H9 (cell line): ENCODE results near the gene MGAT4B. TPM values are rescaled to one million over a fixed set of nuclear protein-coding genes. Genes with fewer than 3 reads are reported as not detected.

ENCODE experiments used
- DNase-seq: peaks from one replicate; pipeline ENCODE4 v3.0.0-alpha.2; 2017
- H2AFZ ChIP-seq: one replicate; pipeline ENCODE4 v1.6.1; 2013; ENCODE audit warnings: mild to moderate bottlenecking, low read length, control low read depth, moderate library complexity
- H2AK5ac ChIP-seq: 2 replicates; pipeline ENCODE4 v1.6.1; 2013; ENCODE audit warnings: low read length, control low read depth, mixed read lengths; ENCODE audit not compliant: insufficient read length
- H2BK120ac ChIP-seq: one replicate; pipeline ENCODE4 v1.6.1; 2013; ENCODE audit warnings: low read depth, mild to moderate bottlenecking, low read length, control low read depth, inconsistent platforms; ENCODE audit not compliant: poor library complexity, severe bottlenecking
- H2BK12ac ChIP-seq: 2 replicates; pipeline ENCODE4 v1.6.1; 2013; ENCODE audit warnings: low read length, control low read depth, mixed read lengths, low read depth; ENCODE audit not compliant: insufficient read length
- H2BK15ac ChIP-seq: 2 replicates; pipeline ENCODE4 v1.6.1; 2013; ENCODE audit warnings: low read depth, low read length, control low read depth
- H2BK20ac ChIP-seq: one replicate; pipeline ENCODE4 v1.6.1; 2013; ENCODE audit warnings: low read depth, mild to moderate bottlenecking, low read length, control low read depth, inconsistent platforms; ENCODE audit not compliant: poor library complexity, severe bottlenecking
- H2BK5ac ChIP-seq: 2 replicates; pipeline ENCODE4 v1.6.1; 2013; ENCODE audit warnings: low read length, control low read depth, mixed read lengths; ENCODE audit not compliant: insufficient read length
- H3K14ac ChIP-seq: 2 replicates; pipeline ENCODE4 v1.6.1; 2013; ENCODE audit warnings: low read length, control low read depth; ENCODE audit not compliant: insufficient read depth
- H3K18ac ChIP-seq: 2 replicates; pipeline ENCODE4 v1.6.1; 2013; ENCODE audit warnings: low read depth, mild to moderate bottlenecking, mixed read lengths, low read length, control low read depth; ENCODE audit not compliant: insufficient read length
- H3K23ac ChIP-seq: 2 replicates; pipeline ENCODE4 v1.6.1; 2013; ENCODE audit warnings: low read length, control low read depth, mixed read lengths, low read depth; ENCODE audit not compliant: insufficient read length
- H3K23me2 ChIP-seq: 2 replicates; pipeline ENCODE4 v1.6.1; 2013; ENCODE audit warnings: low read depth, mild to moderate bottlenecking, mixed read lengths, low read length, control low read depth; ENCODE audit not compliant: insufficient read length, poor library complexity, severe bottlenecking
- H3K27ac ChIP-seq: 2 replicates; pipeline ENCODE4 v1.5.1; 2013; ENCODE audit warnings: low read length, control low read depth, mixed read lengths, low read depth; ENCODE audit not compliant: insufficient read length
- H3K27me3 ChIP-seq: 2 replicates; pipeline ENCODE4 v1.6.1; 2013; ENCODE audit warnings: low read length, control low read depth, inconsistent platforms; ENCODE audit not compliant: insufficient read depth
- H3K4ac ChIP-seq: 2 replicates; pipeline ENCODE4 v1.6.1; 2013; ENCODE audit warnings: low read depth, mild to moderate bottlenecking, control low read depth, inconsistent platforms, low read length, moderate library complexity
- H3K4me1 ChIP-seq: 2 replicates; pipeline ENCODE4 v1.6.1; 2013; ENCODE audit warnings: low read length, control low read depth, inconsistent platforms; ENCODE audit not compliant: insufficient read depth
- H3K4me2 ChIP-seq: 2 replicates; pipeline ENCODE4 v1.6.1; 2013; ENCODE audit warnings: low read length, control low read depth, mixed read lengths; ENCODE audit not compliant: insufficient read length, insufficient read depth
- H3K56ac ChIP-seq: 2 replicates; pipeline ENCODE4 v1.6.1; 2013; ENCODE audit warnings: low read depth, mild to moderate bottlenecking, mixed read lengths, low read length, control low read depth; ENCODE audit not compliant: insufficient read length
- H3K79me1 ChIP-seq: 2 replicates; pipeline ENCODE4 v1.6.1; 2013; ENCODE audit warnings: low read depth, mild to moderate bottlenecking, moderate library complexity, low read length, control low read depth, inconsistent platforms; ENCODE audit not compliant: insufficient read depth, poor library complexity, severe bottlenecking
- H3K79me2 ChIP-seq: 2 replicates; pipeline ENCODE4 v1.6.1; 2013; ENCODE audit warnings: low read length, control low read depth, inconsistent platforms; ENCODE audit not compliant: insufficient read depth
- H3K9ac ChIP-seq: 2 replicates; pipeline ENCODE4 v1.6.1; 2013; ENCODE audit warnings: low read length, control low read depth, mixed read lengths; ENCODE audit not compliant: insufficient read length; ENCODE audit errors: extremely low read depth
- H3K9me3 ChIP-seq: one replicate; pipeline ENCODE4 v1.6.1; 2013; ENCODE audit warnings: low read depth, low read length, inconsistent platforms; ENCODE audit not compliant: control insufficient read depth
- H3T11ph ChIP-seq: one replicate; pipeline ENCODE4 v1.6.1; 2013; ENCODE audit warnings: mild to moderate bottlenecking, low read length, control low read depth, inconsistent platforms
- H4K20me1 ChIP-seq: one replicate; pipeline ENCODE4 v1.6.1; 2013; ENCODE audit not compliant: control insufficient read depth, insufficient read length, insufficient read depth
- H4K5ac ChIP-seq: 2 replicates; pipeline ENCODE4 v1.6.1; 2013; ENCODE audit warnings: low read depth, mild to moderate bottlenecking, mixed read lengths, low read length, control low read depth; ENCODE audit not compliant: insufficient read length
- H4K8ac ChIP-seq: replicated peaks from 2 replicates; pipeline ENCODE4 v1.6.1; 2013; ENCODE audit warnings: low read length, control low read depth, mixed read lengths, low read depth; ENCODE audit not compliant: insufficient read length
- H4K91ac ChIP-seq: 2 replicates; pipeline ENCODE4 v1.6.1; 2013; ENCODE audit warnings: low read depth, mild to moderate bottlenecking, moderate library complexity, mixed read lengths, low read length, control low read depth; ENCODE audit not compliant: insufficient read length
- H3K27ac Mint-ChIP-seq, 3 experiments: 2 replicates in 2 of 3; 3 replicates in 1 of 3; pipeline ENCODE4 v1.8.0; 2020 to 2021; ENCODE audit warnings: mixed read lengths in 3 of 3, mild to moderate bottlenecking in 1 of 3, moderate library complexity in 1 of 3
- H3K27me3 Mint-ChIP-seq: 2 replicates; pipeline ENCODE4 v1.8.0; 2021; ENCODE audit warnings: low read depth, mild to moderate bottlenecking, moderate library complexity, mixed read lengths
- H3K36me3 Mint-ChIP-seq, 3 experiments: 2 replicates in 2 of 3; 3 replicates in 1 of 3; pipeline ENCODE4 v1.8.0; 2020 to 2021; ENCODE audit warnings: low read depth in 3 of 3, mixed read lengths in 3 of 3; ENCODE audit not compliant: insufficient read depth in 1 of 3
- H3K4me1 Mint-ChIP-seq, 2 experiments: 2 replicates each; pipeline ENCODE4 v1.8.0; 2020; ENCODE audit warnings: mixed read lengths in 2 of 2
- H3K4me3 Mint-ChIP-seq, 2 experiments: 2 replicates in 1 of 2; 3 replicates in 1 of 2; pipeline ENCODE4 v1.8.0; 2020 to 2021; ENCODE audit warnings: mild to moderate bottlenecking in 2 of 2, mixed read lengths in 2 of 2, moderate library complexity in 1 of 2
- H3K9me3 Mint-ChIP-seq, 2 experiments: 2 replicates in 1 of 2; 3 replicates in 1 of 2; pipeline ENCODE4 v1.8.0; 2020; ENCODE audit warnings: mild to moderate bottlenecking in 2 of 2, mixed read lengths in 2 of 2, moderate library complexity in 1 of 2
- WGBS: extraction: QIAGEN DNeasy Blood & Tissue Kit; methylation state at CpG from one replicate; pipeline ENCODE4 v1.1.7; 2013; ENCODE audit warnings: missing lambda C conversion rate, low lambda C conversion rate, mixed read lengths; ENCODE audit not compliant: insufficient read length; ENCODE audit errors: extremely low coverage; 5-methylcytosine and 5-hydroxymethylcytosine counted together
- total RNA-seq: library from RNA; stranded (reverse); gene quantifications from 2 replicates; pipeline ENCODE4 v1.2.1, GENCODE V29; 2021
- TF ChIP-seq, protein P1 (sequence below): fragments of 200-600 bp; sonication (generic); conservative IDR thresholded peaks from 3 replicates; pipeline ENCODE4 v1.8.0; 2021; ENCODE audit warnings: antibody characterized with exemption, mild to moderate bottlenecking

The MGAT4B gene
- total RNA-seq, 1 experiment from 2014 or later = 147 TPM

DNA sequence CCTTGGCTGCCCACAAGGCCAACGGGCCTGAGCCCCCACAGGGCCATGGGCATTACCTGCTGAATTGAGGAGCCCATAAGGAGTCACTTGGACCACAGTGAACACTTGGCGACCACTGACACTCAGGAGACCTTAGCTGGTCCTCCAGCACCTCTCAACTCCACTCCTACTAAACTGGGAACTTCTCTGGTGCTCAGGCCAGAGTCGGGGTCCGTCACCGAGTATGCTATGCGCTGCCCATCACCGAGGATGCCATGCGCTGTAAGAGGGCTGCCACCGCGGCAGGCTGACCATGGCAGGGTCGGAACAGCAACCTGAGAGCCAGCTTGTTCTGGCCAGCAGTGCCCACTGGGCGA lies 13.4 kb upstream of the MGAT4B start:
- no peak for DNase-seq
- Histone ChIP-seq H3K27ac (no peak overlapping the region), H4K8ac (no peak overlapping the region), H2BK120ac (no peak overlapping the region), H2BK15ac (no peak overlapping the region), H3K9me3 (no peaks in the 10 kb centered on the region), H3K27me3 (no peaks in the 10 kb centered on the region), H2BK12ac (no peak overlapping the region), H3K18ac (peak overlapping the region; percentile 36), H3K14ac (0 out of 2 replicates have a peak overlapping the region, but pooled peaks have one; percentile 44), H3K79me2 (peaks cover 9% of the 10 kb centered on the region; the same call in 1 of the 2 replicates), H3K56ac (no peak overlapping the region), H2BK20ac (no peak overlapping the region), H3K23ac (no peak overlapping the region), H3T11ph (no peak overlapping the region), H3K79me1 (peaks cover 10% of the 10 kb centered on the region), H3K4me1 (peaks cover 3% of the 10 kb centered on the region; the same call in 1 of the 2 replicates), H3K4ac (no peak overlapping the region), H4K20me1 (no peaks in the 10 kb centered on the region), H3K9ac (no peak overlapping the region), H3K23me2 (peaks cover 16% of the 10 kb centered on the region), H2AFZ (no peak overlapping the region), H2BK5ac (no peak overlapping the region), H4K5ac (no peak overlapping the region), H4K91ac (no peak overlapping the region), H3K4me2 (no peak overlapping the region), H2AK5ac (peak overlapping the region; percentile 1)
- TF ChIP-seq, protein P1, sequence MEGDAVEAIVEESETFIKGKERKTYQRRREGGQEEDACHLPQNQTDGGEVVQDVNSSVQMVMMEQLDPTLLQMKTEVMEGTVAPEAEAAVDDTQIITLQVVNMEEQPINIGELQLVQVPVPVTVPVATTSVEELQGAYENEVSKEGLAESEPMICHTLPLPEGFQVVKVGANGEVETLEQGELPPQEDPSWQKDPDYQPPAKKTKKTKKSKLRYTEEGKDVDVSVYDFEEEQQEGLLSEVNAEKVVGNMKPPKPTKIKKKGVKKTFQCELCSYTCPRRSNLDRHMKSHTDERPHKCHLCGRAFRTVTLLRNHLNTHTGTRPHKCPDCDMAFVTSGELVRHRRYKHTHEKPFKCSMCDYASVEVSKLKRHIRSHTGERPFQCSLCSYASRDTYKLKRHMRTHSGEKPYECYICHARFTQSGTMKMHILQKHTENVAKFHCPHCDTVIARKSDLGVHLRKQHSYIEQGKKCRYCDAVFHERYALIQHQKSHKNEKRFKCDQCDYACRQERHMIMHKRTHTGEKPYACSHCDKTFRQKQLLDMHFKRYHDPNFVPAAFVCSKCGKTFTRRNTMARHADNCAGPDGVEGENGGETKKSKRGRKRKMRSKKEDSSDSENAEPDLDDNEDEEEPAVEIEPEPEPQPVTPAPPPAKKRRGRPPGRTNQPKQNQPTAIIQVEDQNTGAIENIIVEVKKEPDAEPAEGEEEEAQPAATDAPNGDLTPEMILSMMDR = no peak
- Mint-ChIP-seq H3K4me3 (peak overlapping the region; percentile 80 to 88; a peak in 4 of 5 replicates), H3K27ac (peak overlapping the region in 2 of 3 experiments; percentile 18 to 89; a peak in 3 of 7 replicates), H3K4me1 (peaks cover 30 to 35% of the 10 kb centered on the region in 2 experiments), H3K9me3 (no peaks in the 10 kb centered on the region; a peak in 2 of 5 replicates), H3K27me3 (peaks cover 13% of the 10 kb centered on the region), H3K36me3 (peaks cover 16 to 28% (median 27%) of the 10 kb centered on the region in 3 experiments)
- WGBS = no CpG with 5 or more reads among the region's 12 CpGs
